NB4 (cell line): Measurements from ENCODE around the gene C10orf143.

Experiments
- DNase-seq: peaks from one replicate; pipeline ENCODE4 v3.0.0; 2010; ENCODE audit warnings: low read depth
- H3K4me3 ChIP-seq: one replicate; pipeline ENCODE4 v1.5.1; 2011; ENCODE audit warnings: mild to moderate bottlenecking, low read depth, low read length, moderate library complexity
- MYC ChIP-seq: IDR thresholded peaks from 2 replicates; pipeline ENCODE4 v1.6.1; 2011; ENCODE audit warnings: low read depth, low read length
- POLR2A ChIP-seq: IDR thresholded peaks from 2 replicates; pipeline ENCODE4 v1.6.1; 2011; ENCODE audit warnings: mild to moderate bottlenecking; ENCODE audit not compliant: insufficient read length; ENCODE audit errors: extremely low read depth
- TF ChIP-seq, protein P1 (sequence below): IDR thresholded peaks from one replicate; pipeline ENCODE4 v1.5.1; 2012; ENCODE audit warnings: low read depth, low read length
- TF ChIP-seq, protein P2 (sequence below): IDR thresholded peaks from 2 replicates; pipeline ENCODE4 v1.6.1; 2011; ENCODE audit warnings: low read depth, low read length

C10orf143 gene

DNA sequence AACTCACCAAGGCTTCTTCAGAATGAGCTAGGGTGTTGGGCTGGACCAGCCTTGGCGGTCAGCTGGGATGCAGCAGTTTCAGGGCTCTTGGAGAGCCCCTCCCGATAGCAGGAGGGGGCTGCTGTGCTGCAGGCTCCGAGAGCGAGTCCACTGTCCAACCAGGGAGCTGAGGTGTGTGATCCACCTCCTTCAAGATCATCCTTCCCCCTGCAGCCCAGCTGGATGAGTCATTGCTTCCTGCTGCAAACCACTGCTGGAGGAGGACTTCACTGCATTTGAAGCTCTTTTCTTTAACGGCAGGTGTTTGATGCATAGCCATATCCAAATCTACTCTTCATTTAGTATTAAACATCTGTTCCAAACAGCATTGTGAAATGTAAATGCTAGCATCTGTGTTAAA lies 92.4 kb downstream of the C10orf143 start:
- DNase-seq, result peak; percentile 95
- no peak overlapping the region for H3K4me3 ChIP-seq
- TF ChIP-seq MYC (peak; percentile 53), POLR2A (no peak)

DNA sequence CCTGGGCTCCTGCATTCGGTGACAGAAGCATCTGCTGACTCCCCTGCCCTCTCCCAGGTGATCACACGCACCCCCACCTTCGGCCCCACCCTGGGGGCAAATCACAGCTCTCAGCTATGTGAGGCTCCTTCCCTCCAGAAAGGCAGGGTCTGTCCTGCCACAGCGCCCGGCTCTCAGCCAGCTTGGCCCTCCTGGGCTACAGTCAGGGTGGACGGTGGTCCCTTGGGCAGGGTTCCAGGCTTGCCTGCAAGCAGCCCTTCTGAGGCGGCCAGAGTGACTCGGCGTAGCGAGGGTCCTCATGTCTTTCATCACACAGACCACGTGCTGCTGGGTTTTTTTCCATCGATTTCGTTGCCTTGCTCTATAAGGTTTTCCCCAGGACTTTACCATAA lies 93.0 kb downstream of the C10orf143 start:
- TF ChIP-seq, protein P1, sequence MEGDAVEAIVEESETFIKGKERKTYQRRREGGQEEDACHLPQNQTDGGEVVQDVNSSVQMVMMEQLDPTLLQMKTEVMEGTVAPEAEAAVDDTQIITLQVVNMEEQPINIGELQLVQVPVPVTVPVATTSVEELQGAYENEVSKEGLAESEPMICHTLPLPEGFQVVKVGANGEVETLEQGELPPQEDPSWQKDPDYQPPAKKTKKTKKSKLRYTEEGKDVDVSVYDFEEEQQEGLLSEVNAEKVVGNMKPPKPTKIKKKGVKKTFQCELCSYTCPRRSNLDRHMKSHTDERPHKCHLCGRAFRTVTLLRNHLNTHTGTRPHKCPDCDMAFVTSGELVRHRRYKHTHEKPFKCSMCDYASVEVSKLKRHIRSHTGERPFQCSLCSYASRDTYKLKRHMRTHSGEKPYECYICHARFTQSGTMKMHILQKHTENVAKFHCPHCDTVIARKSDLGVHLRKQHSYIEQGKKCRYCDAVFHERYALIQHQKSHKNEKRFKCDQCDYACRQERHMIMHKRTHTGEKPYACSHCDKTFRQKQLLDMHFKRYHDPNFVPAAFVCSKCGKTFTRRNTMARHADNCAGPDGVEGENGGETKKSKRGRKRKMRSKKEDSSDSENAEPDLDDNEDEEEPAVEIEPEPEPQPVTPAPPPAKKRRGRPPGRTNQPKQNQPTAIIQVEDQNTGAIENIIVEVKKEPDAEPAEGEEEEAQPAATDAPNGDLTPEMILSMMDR, result no peak
- TF ChIP-seq POLR2A (no peak), MYC (no peak)
- TF ChIP-seq, protein P2, sequence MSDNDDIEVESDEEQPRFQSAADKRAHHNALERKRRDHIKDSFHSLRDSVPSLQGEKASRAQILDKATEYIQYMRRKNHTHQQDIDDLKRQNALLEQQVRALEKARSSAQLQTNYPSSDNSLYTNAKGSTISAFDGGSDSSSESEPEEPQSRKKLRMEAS, result no peak
- DNase-seq, result no peak
- no peak overlapping the region for H3K4me3 ChIP-seq

DNA sequence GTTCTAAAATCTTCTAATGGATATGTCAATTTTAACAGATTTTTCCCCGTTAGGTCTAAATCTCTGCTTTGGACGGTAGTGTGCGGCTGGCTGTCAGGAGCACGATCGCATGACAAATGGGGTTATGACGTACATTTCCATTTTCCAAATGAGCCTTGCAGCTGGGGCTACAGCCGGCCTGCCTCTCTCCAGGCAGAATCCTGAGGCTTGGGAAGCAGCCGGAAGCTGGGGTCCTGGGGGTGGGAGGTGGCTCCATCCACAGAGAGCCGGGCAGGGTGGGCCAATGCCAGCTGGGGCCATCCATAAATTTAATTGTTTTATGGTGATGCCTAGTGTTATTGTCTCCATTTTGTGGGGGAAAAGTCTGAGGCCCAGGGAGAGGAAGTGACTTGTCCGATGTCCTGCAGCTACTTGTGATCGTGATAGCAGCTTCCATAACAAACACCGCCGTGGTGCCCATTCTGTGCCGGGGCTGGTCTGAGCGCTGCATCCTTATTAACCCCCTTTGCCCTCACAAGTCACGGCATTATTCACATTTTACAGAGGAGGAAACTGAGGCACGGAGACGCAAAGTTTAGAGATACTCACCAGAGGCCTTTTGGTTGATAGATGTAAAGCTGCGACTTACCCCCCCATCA lies 93.5 kb downstream of the C10orf143 start:
- TF ChIP-seq POLR2A (no peak), MYC (no peak)
- TF ChIP-seq, protein P1, result no peak
- TF ChIP-seq, protein P2, result no peak
- DNase-seq, result no peak
- no peak overlapping the region for H3K4me3 ChIP-seq

DNA sequence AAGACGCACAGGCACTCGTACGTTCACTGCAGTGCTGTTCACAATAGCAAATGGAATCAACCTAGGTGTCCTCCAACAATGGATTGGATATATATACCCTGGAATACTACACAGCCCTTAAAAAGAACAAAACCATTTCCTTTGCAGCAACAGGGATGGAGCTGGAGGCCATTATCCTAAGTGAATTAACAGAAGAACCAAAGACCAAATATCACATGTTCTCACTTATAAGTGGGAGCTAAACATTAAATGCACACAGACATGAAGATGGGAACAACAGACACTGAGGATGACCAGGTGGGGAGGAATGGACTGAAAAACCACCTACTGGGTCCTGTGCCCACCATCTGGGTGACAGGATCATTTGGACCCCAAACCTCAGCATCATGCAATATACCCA lies 94.5 kb downstream of the C10orf143 start:
- no peak overlapping the region for H3K4me3 ChIP-seq
- no peak for DNase-seq
- TF ChIP-seq, protein P2, result no peak
- TF ChIP-seq MYC (no peak), POLR2A (no peak)
- TF ChIP-seq, protein P1, result no peak

DNA sequence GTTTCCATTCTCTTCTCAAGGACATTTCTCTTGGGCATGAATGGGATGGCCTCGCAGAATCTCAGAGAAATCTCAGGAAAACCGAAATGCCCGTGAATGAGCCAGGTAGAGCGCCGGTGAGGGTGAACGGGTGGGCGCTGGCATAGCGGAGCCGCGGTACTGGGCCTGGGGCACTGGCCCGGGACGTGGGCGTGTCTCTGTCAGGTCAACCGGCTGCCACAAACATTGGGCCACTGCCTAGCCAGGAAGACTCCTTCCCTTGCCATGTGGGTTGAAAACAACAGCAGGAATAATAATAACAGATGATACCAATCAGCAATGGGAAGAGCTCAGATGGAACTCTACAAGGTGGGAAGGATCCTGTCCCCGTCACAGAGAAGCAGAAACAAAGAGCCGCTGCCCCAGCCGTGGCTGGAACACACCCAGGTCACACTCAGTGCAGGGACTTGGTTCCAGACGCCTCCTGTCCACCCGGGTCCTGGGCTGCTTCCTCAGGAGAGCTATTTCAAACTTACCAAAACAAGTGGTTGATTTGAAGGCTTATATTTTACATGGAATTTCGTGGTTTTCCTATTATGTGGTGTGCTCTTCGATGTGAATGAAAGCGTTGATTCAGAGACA lies 95.4 kb downstream of the C10orf143 start:
- no peak for DNase-seq
- no peak overlapping the region for H3K4me3 ChIP-seq
- TF ChIP-seq, protein P2, result no peak
- TF ChIP-seq, protein P1, result no peak
- TF ChIP-seq MYC (no peak), POLR2A (no peak)

DNA sequence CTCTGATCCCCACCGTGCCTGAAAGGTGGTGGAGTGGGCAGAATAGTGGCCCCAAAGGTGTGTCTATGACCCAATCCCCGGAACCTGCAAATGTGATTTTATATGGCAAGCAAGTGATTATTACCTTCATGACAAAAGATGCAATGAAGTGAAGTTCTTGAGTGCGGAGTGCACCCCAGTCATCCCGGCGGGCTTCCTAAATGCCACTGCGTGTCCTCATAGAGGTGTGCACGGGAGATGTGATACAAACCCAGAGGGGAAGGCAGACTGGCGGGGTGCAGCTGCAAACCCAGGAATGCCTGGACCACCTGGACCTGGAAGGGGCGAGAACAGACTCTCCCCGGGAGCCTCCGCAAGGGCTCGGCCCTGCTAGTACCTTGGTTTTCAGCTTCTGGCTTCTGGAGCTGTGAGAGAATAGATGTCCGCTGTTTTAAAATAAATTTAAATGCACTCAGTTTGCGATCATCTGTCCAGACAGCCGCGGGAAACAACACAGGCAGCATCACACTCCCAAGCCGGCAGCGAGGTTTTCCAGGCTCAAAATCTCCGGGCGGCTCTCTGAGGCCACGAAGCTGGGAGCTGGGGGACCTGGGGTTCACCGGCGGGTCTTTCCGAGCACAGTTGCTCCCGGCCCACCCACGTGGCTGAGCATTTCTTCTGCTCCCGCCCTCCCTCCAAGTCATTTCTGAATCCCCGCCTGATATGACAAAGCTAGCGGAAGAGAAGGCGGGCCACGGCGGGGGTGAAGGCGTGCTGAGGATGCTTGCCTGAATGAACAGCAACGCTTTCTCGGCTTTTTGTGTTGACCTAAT lies 96.2 kb downstream of the C10orf143 start:
- no peak for DNase-seq
- TF ChIP-seq MYC (no peak), POLR2A (no peak)
- TF ChIP-seq, protein P1, result no peak
- TF ChIP-seq, protein P2, result no peak
- H3K4me3 ChIP-seq, result no peak overlapping the region
